HG02840 (cell line): ENCODE data around the gene MAS1L.
"Not testable (repeated sequence)": the region's sequence is repeated elsewhere in the genome, so short reads cannot be mapped to it uniquely, and the experiment has no call there.

Source experiments
- ATAC-seq: cut with Tn5 transposase; IDR thresholded peaks from one replicate; pipeline ENCODE4 v1.9.1; 2021; ENCODE audit warnings: mild to moderate bottlenecking, moderate library complexity, moderate number of reproducible peaks; ENCODE audit not compliant: unreplicated experiment, low FRiP score

Gene MAS1L

DNA sequence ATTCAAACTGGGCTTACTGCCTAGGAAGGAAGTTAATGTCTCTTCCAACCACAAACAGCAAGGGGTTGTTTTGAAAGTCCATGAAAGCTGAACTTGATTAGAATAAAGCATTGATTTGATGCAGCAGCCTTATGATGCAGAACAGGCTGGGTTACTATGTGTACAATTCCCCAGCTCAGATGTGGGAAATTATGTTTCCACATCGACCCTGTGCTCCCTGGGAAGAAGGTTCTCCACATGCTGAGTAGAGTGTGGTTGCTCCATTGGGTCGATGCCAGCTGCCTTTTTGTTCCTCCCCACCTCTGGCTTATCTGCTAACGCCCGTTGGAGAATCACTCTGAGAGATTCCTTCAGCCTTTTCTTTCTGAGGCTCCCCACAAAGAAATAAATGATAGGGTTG lies 1.2 kb downstream of the MAS1L start:
- ATAC-seq: no peak

DNA sequence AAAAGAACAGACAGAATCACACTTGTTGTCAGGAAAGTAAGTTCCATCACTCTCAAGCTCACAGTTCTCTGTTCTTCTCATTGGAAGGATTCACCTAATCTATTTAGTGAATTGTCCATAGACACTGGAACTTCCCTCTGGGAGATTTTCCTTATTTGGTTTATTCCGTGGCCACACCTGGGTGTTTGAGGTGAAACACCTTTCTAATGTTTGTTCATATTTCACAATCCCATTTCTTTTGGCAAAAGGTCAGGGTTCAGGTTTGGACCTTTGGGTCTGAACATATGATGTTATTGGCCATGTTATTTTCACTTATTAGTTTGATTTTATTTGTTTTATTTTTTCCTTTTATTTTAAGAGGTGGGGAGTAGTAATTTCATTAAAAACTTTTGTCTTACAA lies 4.0 kb downstream of the MAS1L start:
- ATAC-seq: no peak

- no peak for ATAC-seq
Observed at GRCh38 chr6:29483186-29483585, 4.6 kb downstream of the MAS1L start.

GRCh38 chr6:29479560-29479959 lies 8.2 kb downstream of the MAS1L start:
- ATAC-seq: no peak

DNA sequence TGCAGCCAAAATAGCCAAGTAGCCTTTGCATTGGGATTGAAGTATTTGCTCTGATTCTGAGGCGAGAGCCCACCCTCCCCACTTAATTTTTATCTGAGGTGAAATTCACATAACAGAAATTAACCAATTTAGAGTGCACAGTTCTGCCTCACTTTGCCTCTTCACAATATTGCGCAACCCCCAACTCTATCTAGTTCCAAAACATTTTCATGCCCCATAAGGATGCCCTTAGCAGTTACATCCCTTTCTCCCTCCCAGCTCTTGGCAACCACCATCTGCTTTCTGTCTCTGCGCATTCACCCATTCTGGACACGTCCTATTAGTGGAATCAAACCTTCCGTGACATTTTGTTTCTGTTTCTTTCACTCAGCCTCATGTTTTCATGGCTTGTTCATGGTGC lies 9.0 kb downstream of the MAS1L start:
- ATAC-seq: no peak

- ATAC-seq: no peak
Observed at GRCh38 chr6:29477923-29478450, 9.8 kb downstream of the MAS1L start.

DNA sequence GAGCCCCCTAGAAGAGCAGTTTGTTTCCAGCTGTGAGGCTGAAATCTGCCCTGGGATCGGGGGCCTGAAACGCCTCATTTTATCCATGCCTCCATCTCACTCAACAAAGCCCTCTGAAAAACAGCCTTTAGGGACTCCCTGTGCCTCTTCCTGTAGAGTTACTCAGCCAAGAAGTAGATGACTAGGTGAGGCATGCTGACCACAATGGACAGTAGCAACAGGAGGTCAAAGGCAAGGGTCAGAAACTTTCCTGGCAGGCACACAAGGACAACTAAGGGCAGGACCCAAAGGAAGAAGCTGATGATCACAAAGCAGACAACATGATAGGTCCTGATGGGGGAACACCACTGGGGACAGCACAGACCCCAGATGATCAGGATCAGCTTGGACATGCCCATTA lies 12.8 kb downstream of the MAS1L start:
- no peak for ATAC-seq

GRCh38 chr6:29466241-29466640 lies 21.5 kb downstream of the MAS1L start:
- ATAC-seq: no peak

DNA sequence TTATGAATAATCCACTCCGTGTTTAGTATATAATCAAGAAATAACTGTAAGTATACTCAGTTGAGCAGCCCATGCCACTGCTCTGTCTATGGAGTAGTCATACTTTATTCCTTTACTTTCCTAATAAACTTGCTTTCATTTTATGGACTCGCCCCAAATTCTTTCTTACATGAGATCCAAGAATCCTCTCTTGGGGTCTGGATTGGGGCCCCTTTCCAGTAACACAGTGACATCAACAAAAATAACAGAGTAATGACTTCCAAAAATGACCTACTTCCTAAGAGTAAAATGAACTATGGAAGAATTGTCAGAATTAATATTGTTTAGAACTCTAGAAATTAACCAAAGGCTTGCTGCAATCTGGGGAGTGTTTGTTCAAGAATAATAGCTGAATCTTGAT lies 22.0 kb downstream of the MAS1L start:
- no peak for ATAC-seq

DNA sequence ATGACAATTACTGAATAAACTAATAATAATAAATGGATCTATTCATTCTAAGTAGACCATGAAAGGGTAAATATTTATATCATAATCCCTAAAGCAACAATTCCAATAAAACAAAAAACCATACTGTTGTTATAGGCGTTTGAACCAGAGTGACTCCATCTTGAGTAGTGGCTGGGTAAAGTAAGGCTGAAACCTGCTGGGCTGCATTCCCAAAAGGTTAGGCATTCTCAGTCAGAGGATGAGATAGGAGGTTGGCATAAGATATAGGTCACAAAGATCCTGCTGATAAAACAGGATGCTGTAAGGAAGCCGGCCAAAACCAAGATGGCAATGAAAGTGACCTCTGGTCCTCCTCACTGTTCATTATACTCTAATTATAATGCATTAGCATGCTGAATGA lies 22.5 kb downstream of the MAS1L start:
- ATAC-seq: no peak

GRCh38 chr6:29462022-29462421 lies 25.7 kb downstream of the MAS1L start:
- ATAC-seq: no peak

DNA sequence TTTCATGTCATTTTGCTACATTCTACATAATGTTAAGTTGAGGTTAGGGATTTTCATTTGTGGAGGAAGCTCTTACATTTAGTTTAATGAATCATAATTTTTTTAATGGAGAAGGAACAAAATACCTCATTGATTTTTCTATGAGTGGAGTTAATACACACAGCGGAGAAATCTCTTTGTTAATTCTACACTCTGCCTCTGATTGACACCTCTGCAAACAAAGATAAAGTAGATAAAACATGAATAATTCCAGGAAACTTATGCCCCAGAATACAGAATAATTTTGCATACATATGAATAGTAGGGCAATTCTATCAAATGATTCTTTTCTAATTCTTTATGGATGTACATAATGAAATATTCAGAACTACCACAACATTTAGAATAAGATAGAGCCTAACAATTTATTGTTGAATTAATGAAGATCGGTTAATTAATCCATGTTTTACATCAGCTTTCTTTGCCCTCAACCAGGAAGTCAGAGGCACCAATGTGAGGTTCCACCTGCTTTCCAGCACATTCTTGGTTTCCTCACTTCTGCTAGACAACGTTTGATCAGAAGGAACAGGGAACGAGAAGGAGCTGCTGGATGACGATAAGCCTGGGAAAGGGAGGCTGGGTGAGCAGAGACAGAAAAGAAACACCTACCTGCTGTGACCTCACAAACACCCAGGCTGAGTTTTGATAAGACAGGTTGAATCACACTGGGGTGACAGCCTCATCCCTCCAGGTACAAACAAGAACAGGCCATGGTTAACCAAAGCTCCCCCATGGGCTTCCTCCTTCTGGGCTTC lies 26.5 kb downstream of the MAS1L start:
- ATAC-seq: no peak

DNA sequence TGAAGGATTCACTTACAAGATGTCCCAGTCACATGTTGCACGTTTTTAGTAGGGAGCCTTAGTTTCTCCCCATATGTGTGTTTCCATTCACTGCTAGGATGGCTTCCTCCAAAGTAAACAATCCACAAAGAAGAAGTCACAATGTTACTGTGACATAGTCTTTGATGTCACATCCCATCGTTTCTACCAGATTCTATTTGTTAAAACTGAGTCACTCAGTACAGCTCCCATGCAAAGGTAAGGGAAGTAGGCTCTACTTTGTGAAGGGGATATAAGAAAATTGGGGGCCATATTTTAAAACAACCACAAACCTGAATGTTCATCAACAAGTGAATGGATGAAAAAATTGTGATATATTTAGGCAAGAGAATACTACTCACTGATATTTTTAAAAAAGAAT lies 30.8 kb downstream of the MAS1L start, which contains the start of the genes OR11A1 and OR2H1:
Gene OR11A1, minus strand, starts transcription at position 101 of the 400 bp plus-strand sequence. CDS start 29,430 bp downstream, outside the sequence.
Gene OR2H1, plus strand, starts transcription at position 185 of the 400 bp plus-strand sequence. CDS start 4,615 bp downstream, outside the sequence.
- no peak for ATAC-seq

GRCh38 chr6:29451471-29452193 lies 36.1 kb downstream of the MAS1L start:
- no peak for ATAC-seq

- ATAC-seq: no peak
Observed at GRCh38 chr6:29447670-29448069, 40.1 kb downstream of the MAS1L start.

- ATAC-seq: not testable (repeated sequence)
Observed at GRCh38 chr6:29444031-29444430, 43.7 kb downstream of the MAS1L start.

- ATAC-seq: no peak
Observed at GRCh38 chr6:29442719-29443118, 45.0 kb downstream of the MAS1L start.

- ATAC-seq: no peak
Observed at GRCh38 chr6:29439006-29439405, 48.8 kb downstream of the MAS1L start, which contains the start of gene OR10C1. TSS of gene OR10C1 (plus strand) at chr6:29439306. CDS start at chr6:29440016, 710 bp downstream.

DNA sequence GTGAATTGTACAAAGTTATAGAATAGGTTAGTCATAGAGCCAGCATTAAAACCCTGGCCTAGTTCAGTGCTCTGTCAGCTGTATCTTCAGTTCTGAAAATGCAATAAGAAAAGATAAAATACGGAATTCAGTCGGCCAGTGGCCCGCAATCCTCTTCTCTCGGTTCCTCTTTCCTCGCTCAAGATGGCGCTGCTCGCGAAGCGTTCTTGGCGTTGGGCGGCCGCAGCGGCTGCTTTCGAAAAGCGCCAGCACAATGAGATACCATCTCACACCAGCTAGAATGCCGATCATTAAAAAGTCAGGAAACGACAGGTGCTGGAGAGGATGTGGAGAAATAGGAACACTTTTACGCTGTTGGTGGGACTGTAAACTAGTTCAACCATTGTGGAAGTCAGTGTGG lies 51.0 kb downstream of the MAS1L start:
- not testable (repeated sequence) for ATAC-seq
